Liver (tissue), 3 donors: ENCODE data around the gene ISCA2.

Experiments
- CTCF ChIP-seq: fragments of 150-350 bp; IDR thresholded peaks from 2 replicates; pipeline ENCODE4 v1.5.1; 2017; ENCODE audit warnings: improper control_type of control experiment, low read depth, low read length; ENCODE audit not compliant: missing input control
- FOXA1 ChIP-seq: IDR thresholded peaks from 2 replicates; pipeline ENCODE4 v1.6.1; 2016; ENCODE audit warnings: antibody characterized with exemption
- HNF4A ChIP-seq, 2 donors: conservative IDR thresholded peaks; 2 replicates each; pipeline ENCODE4 v1.6.1; 2016; ENCODE audit warnings: antibody characterized with exemption in 2 of 2, mild to moderate bottlenecking in 2 of 2
- MAX ChIP-seq: IDR thresholded peaks from 2 replicates; pipeline ENCODE4 v1.6.1; 2016; ENCODE audit warnings: antibody characterized with exemption
- NR2F2 ChIP-seq: IDR thresholded peaks from 2 replicates; pipeline ENCODE4 v1.6.1; 2016; ENCODE audit warnings: antibody characterized with exemption
- REST ChIP-seq: IDR thresholded peaks from 2 replicates; pipeline ENCODE4 v1.6.1; 2016; ENCODE audit warnings: antibody characterized with exemption, mild to moderate bottlenecking
- RXRA ChIP-seq, 2 donors: IDR thresholded peaks; 2 replicates each; pipeline ENCODE4 v1.6.1; 2017 to 2018; ENCODE audit warnings: antibody characterized with exemption in 2 of 2, mild to moderate bottlenecking in 1 of 2
- TAF1 ChIP-seq: conservative IDR thresholded peaks from 2 replicates; pipeline ENCODE4 v1.6.1; 2016; ENCODE audit warnings: antibody characterized with exemption, mild to moderate bottlenecking
- YY1 ChIP-seq: IDR thresholded peaks from 2 replicates; pipeline ENCODE4 v1.6.1; 2016; ENCODE audit warnings: antibody characterized with exemption, mild to moderate bottlenecking
- ZBTB33 ChIP-seq: IDR thresholded peaks from 2 replicates; pipeline ENCODE4 v1.6.1; 2016; ENCODE audit warnings: antibody characterized with exemption
- donor health status: healthy.
- donor health status: healthy.

GRCh38 chr14:74539503-74539902 is 45.9 kb downstream of the ISCA2 start:
- TF ChIP-seq FOXA1 (no peak), CTCF (no peak), ZBTB33 (no peak), TAF1 (no peak), NR2F2 (no peak), HNF4A (conservative IDR thresholded peaks at IDR 0.05) (no peak), RXRA (IDR thresholded peaks at IDR 0.05) (no peak), MAX (no peak), REST (no peak), YY1 (no peak)
